Measurements from ENCODE around the gene COG5.

COG5 gene

DNA sequence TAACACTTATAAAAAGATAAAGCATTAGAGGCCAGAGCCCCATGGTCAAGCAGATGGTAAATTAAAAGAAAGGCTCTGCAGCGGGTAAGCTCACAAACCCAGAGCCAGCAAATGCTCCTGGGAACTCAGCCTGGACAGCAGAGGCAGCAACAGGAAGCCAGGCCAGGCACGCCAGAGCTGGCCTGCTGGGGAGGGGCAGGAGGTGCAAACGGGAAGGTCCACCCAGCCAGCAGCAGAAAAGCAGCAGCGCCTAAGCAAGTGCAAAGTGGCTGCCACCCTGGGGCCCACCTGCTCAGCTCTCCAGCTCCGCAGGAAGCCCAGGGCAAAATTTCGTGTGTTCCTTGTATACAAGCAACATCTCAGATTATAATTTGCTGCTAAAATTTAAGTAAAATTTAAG, 176.6 kb downstream of the COG5 start:
- ChIA-PET CTCF (interaction anchor here (1.7 kb wide), 1 partner anchor 115 kb away, joined by 3 read pairs; no protein-coding TSS in a partner anchor), POLR2A (interaction anchor here (1.7 kb wide), 1 partner anchor 12 kb away, joined by 4 read pairs; no protein-coding TSS in a partner anchor)
- TF ChIP-seq BHLHE40 (IDR thresholded peaks at IDR 0.05; ENCODE audit: borderline replicate concordance) (no peak), FOXK2 (IDR thresholded peaks at IDR 0.05) (no peak), CTBP1 (IDR thresholded peaks at IDR 0.05; ENCODE audit: borderline replicate concordance) (no peak)
- peak; percentile 31 for DNase-seq (ENCODE audit: extremely low spot score)

DNA sequence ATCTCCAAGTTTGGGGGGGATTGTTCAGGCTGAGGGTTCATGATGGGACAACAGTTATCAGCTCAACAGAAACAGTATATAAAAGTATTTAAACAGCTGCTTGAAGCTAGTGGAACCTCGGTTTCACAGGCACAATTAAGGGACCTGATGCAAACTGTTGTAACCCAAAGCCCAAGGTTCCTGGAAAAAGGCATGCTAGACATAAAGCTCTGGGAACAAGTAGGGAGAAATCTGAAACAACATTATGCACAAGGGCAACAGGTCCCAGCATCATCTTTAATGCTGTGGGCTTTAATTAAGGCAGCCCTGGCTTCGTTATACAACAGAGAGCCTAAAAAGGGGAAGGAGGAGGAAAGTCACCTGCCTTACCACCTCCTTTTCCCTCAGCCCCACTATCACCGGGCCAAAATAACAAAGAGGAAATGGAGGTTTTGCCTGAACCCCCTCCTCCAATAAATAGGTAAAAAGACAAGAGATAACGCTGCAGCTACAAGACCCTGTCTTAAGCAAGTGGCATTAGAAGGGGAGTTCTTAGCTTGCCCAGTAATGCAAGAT, 177.1 kb downstream of the COG5 start:
- POLR2A ChIA-PET, result interaction anchor here (1.7 kb wide), 1 partner anchor 12 kb away, joined by 4 read pairs; no protein-coding TSS in a partner anchor

DNA sequence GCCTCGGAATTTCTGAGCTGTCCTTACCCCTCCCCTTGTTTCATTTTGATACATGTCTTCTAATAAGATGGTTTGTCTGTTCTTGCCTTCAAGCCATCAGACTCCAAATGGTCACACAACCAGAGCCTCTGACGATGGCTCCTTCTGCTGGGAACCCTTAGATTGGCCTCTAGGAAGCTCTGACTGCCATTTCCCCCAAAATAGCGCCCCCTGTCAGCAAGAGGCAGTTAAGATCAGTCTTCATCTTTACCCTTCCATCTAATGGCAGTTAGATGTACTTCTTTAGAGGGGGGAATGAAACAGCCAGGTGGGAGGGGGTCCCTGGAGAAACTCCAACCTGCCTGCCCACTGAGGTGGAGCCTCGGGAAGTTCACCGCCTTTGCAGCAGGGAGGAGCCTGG, 179.7 kb downstream of the COG5 start:
- no peak for DNase-seq (ENCODE audit: extremely low spot score)
- TF ChIP-seq FOXA1 (IDR thresholded peaks at IDR 0.05) (no peak), ELF4 (IDR thresholded peaks at IDR 0.05) (no peak), L3MBTL2 (conservative IDR thresholded peaks at IDR 0.05) (no peak), SUZ12 (IDR thresholded peaks at IDR 0.05) (no peak), FOXK2 (IDR thresholded peaks at IDR 0.05) (no peak), ZNF384 (IDR thresholded peaks at IDR 0.05) (no peak), LEF1 (IDR thresholded peaks at IDR 0.05; ENCODE audit: borderline replicate concordance) (no peak), HDGF (IDR thresholded peaks at IDR 0.05; ENCODE audit: borderline replicate concordance) (no peak), BHLHE40 (IDR thresholded peaks at IDR 0.05; ENCODE audit: borderline replicate concordance) (no peak), SP1 (IDR thresholded peaks at IDR 0.05) (no peak), NFRKB (IDR thresholded peaks at IDR 0.05) (no peak), FOXM1 (IDR thresholded peaks at IDR 0.05; ENCODE audit: borderline replicate concordance) (no peak), TARDBP (IDR thresholded peaks at IDR 0.05) (no peak), CTBP1 (IDR thresholded peaks at IDR 0.05; ENCODE audit: borderline replicate concordance) (no peak), ARNT (IDR thresholded peaks at IDR 0.05) (no peak)
- TF ChIP-seq, protein P1, sequence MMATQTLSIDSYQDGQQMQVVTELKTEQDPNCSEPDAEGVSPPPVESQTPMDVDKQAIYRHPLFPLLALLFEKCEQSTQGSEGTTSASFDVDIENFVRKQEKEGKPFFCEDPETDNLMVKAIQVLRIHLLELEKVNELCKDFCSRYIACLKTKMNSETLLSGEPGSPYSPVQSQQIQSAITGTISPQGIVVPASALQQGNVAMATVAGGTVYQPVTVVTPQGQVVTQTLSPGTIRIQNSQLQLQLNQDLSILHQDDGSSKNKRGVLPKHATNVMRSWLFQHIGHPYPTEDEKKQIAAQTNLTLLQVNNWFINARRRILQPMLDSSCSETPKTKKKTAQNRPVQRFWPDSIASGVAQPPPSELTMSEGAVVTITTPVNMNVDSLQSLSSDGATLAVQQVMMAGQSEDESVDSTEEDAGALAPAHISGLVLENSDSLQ (IDR thresholded peaks at IDR 0.05), result no peak
- CTCF ChIA-PET, result interaction anchor here (1.2 kb wide), 1 partner anchor 9 kb away, joined by 3 read pairs; no protein-coding TSS in a partner anchor
- POLR2A ChIA-PET, result no interaction called here

More for the DNA sequence above, 177.1 kb downstream of the COG5 start:
- no peak for DNase-seq (ENCODE audit: extremely low spot score)
- no peak for TF ChIP-seq ZNF384 (IDR thresholded peaks at IDR 0.05)
- no peak for TF ChIP-seq CTBP1 (IDR thresholded peaks at IDR 0.05; ENCODE audit: borderline replicate concordance)
- TF ChIP-seq ARNT (IDR thresholded peaks at IDR 0.05), result no peak
- TF ChIP-seq NFRKB (IDR thresholded peaks at IDR 0.05), result no peak
- TF ChIP-seq FOXM1 (IDR thresholded peaks at IDR 0.05; ENCODE audit: borderline replicate concordance), result no peak
- CTCF ChIA-PET, result interaction anchor here (1.7 kb wide), 1 partner anchor 115 kb away, joined by 3 read pairs; no protein-coding TSS in a partner anchor

DNA sequence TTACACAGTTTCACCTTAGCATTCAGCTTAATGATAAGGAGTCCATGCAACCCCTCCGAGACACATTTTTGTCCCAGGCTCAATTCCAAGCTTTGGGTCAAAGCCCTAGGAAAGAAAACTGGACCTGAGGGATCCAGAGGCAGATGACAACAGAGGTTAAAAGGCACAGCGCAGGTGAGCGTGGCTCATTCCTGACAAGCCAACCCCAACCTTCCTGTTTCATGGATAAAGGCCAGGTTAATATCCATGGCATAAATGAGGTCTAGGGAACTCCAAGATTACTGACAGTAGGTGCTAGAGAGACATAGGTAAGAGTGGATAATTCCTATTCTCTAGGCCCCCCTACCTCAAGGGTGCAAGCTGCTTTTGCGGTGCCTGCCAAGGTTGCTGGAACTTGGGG, 180.5 kb downstream of the COG5 start:
- TF ChIP-seq SP1 (IDR thresholded peaks at IDR 0.05), result no peak
- no peak for TF ChIP-seq ARNT (IDR thresholded peaks at IDR 0.05)
- no peak for TF ChIP-seq BHLHE40 (IDR thresholded peaks at IDR 0.05; ENCODE audit: borderline replicate concordance)
- TF ChIP-seq SUZ12 (IDR thresholded peaks at IDR 0.05), result no peak
- no peak for TF ChIP-seq LEF1 (IDR thresholded peaks at IDR 0.05; ENCODE audit: borderline replicate concordance)
- TF ChIP-seq L3MBTL2 (conservative IDR thresholded peaks at IDR 0.05), result no peak
- no peak for TF ChIP-seq TARDBP (IDR thresholded peaks at IDR 0.05)
- TF ChIP-seq NFRKB (IDR thresholded peaks at IDR 0.05), result no peak
- no peak for TF ChIP-seq ELF4 (IDR thresholded peaks at IDR 0.05)
- no peak for TF ChIP-seq FOXK2 (IDR thresholded peaks at IDR 0.05)

DNA sequence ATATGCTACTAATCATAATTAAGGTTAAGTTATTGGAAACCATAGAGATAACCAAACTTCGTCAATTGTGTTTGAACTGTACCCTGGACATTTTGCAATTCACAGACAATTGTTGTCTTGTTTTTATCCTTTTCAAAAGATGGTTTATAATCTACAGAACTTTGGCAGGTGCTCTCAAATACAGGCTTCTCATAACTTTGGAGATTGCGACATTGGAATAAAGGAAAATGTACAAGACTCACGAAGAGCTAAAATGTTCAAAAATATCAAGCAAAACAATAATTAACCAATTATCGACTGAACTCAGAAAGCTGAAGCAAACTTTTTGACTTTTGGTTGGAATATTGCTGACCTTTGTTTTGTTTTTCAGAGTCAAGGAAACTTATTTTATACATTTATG, 182.3 kb downstream of the COG5 start:
- DNase-seq (ENCODE audit: extremely low spot score), result no peak
- ChIA-PET POLR2A (no interaction called here), CTCF (no interaction called here)
- TF ChIP-seq CTBP1 (IDR thresholded peaks at IDR 0.05; ENCODE audit: borderline replicate concordance), result no peak
- TF ChIP-seq ARNT (IDR thresholded peaks at IDR 0.05), result no peak
- TF ChIP-seq, protein P1 (IDR thresholded peaks at IDR 0.05), result no peak
- no peak for TF ChIP-seq ELF4 (IDR thresholded peaks at IDR 0.05)
- no peak for TF ChIP-seq SUZ12 (IDR thresholded peaks at IDR 0.05)
- TF ChIP-seq NFRKB (IDR thresholded peaks at IDR 0.05), result no peak
- TF ChIP-seq TARDBP (IDR thresholded peaks at IDR 0.05), result no peak
- no peak for TF ChIP-seq FOXA1 (IDR thresholded peaks at IDR 0.05)
- TF ChIP-seq SP1 (IDR thresholded peaks at IDR 0.05), result no peak
- no peak for TF ChIP-seq L3MBTL2 (conservative IDR thresholded peaks at IDR 0.05)
- TF ChIP-seq FOXK2 (IDR thresholded peaks at IDR 0.05), result no peak
- no peak for TF ChIP-seq BHLHE40 (IDR thresholded peaks at IDR 0.05; ENCODE audit: borderline replicate concordance)

More for the DNA sequence above, 180.5 kb downstream of the COG5 start:
- ChIA-PET CTCF (interaction anchor here (1.2 kb wide), 1 partner anchor 9 kb away, joined by 3 read pairs; no protein-coding TSS in a partner anchor), POLR2A (no interaction called here)
- no peak for DNase-seq (ENCODE audit: extremely low spot score)

DNA sequence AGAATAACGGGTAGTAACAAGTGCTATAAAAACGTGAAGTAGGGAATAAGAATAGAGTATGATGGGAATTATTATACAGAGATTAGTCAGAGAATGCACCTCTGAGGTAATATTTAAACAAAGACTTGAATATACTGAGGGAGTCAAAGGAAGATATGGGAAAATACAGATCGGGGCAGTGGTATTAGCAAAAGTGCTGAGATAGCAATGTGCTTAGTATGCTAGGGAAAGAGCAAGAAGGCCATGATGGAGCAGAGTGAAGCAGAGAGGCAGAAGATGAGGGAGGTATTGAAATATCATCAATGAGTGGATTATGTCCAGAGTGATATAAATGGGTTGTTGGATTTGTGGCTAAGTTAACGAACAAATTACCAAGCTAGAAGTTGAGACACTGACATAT, 190.4 kb downstream of the COG5 start:
- POLR2A ChIA-PET, result no interaction called here
- TF ChIP-seq TARDBP (IDR thresholded peaks at IDR 0.05), result no peak
- no peak for TF ChIP-seq LEF1 (IDR thresholded peaks at IDR 0.05; ENCODE audit: borderline replicate concordance)
- TF ChIP-seq, protein P1 (IDR thresholded peaks at IDR 0.05), result no peak
- no peak for TF ChIP-seq ZNF384 (IDR thresholded peaks at IDR 0.05)
- TF ChIP-seq BHLHE40 (IDR thresholded peaks at IDR 0.05; ENCODE audit: borderline replicate concordance), result no peak
- TF ChIP-seq HDGF (IDR thresholded peaks at IDR 0.05; ENCODE audit: borderline replicate concordance), result no peak
- no peak for TF ChIP-seq SP1 (IDR thresholded peaks at IDR 0.05)
- TF ChIP-seq CTBP1 (IDR thresholded peaks at IDR 0.05; ENCODE audit: borderline replicate concordance), result no peak
- no peak for TF ChIP-seq ARNT (IDR thresholded peaks at IDR 0.05)
- no peak for TF ChIP-seq FOXM1 (IDR thresholded peaks at IDR 0.05; ENCODE audit: borderline replicate concordance)
- TF ChIP-seq FOXK2 (IDR thresholded peaks at IDR 0.05), result no peak
- no peak for TF ChIP-seq L3MBTL2 (conservative IDR thresholded peaks at IDR 0.05)
- no peak for TF ChIP-seq ELF4 (IDR thresholded peaks at IDR 0.05)
- TF ChIP-seq FOXA1 (IDR thresholded peaks at IDR 0.05), result no peak
- no peak for TF ChIP-seq SUZ12 (IDR thresholded peaks at IDR 0.05)
- TF ChIP-seq NFRKB (IDR thresholded peaks at IDR 0.05), result no peak
- CTCF ChIA-PET, result no interaction called here
- DNase-seq (ENCODE audit: extremely low spot score), result no peak

All from HEK293T (cell line).